HG03045 (cell line): ENCODE measurements around the gene SAYSD1.

ENCODE experiments used
- ATAC-seq: cut with Tn5 transposase; IDR thresholded peaks from one replicate; pipeline ENCODE4 v1.9.1; 2021; ENCODE audit warnings: mild to moderate bottlenecking, moderate library complexity; ENCODE audit not compliant: unreplicated experiment

SAYSD1 gene

DNA sequence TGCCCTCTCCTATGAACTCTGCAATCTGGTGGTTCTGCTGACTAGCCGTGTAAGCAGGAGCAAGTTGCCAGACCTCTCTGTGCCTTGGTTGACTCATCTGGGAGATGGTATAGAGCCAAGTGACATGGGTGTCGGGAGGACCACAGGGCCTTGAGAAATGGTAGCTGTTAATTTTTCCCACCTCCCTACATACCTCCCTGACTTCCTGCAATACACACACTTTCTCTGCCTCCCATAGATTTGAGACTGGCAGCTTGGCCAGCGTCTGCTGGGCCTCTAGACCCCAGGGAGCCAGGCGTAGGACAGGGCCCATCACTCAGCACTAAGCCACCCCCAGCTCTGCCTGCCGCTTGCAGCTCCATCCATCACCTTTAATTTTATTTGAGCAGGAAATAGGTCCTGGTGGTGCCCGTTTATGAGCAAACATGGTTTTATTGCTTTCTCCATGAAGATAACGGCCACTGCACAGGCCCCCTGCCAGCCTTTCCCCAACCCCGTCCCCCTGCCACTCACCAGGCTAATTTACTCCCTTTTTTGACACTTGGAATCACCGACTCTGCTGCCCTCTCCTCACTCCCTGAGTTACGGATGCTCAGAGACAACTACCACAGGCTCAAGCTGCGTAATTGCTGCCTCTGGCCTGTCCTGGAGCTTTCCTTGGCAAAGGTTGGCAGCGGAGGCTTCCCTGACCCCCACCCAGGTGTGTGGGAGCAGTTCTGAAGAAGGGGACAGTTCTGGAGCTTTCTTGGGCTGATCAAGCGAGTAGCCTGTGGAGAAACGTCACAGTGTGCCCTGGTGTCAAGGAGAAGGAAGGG lies 55.3 kb downstream of the SAYSD1 start:
- ATAC-seq = no peak

DNA sequence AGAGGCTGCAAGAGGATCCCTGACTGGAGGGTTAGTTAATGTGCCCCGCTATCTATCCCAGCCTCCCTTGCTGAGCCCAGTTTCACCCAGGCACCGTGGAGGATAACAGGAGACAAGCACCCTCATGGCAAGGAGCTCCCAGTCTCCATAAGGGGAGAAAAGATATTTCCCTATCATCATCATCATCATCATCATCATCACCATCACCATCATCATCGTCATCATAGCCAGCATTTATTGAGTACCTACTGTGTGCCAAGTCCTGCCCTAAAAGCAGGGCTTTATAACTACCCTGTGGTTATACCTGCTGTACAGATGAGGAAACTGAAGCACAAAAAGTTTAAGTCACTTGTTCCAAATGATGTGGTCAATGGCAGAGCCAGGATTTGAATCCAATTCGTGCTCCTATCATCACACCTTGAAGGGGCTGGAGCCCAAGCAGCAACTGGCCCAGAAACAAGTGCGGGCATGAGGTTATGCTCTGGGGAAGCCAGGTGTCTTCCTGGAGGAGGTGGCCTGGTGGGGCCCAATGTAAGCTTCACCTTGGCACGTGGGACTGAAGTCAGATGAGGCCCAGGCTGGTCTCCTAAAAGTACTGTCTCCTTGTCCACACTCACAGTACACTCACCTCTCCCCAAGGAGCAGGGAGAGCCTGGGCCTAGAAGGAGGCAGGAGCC lies 56.4 kb downstream of the SAYSD1 start:
- no peak for ATAC-seq

GRCh38 chr6:39057251-39058155 lies 57.5 kb downstream of the SAYSD1 start:
- ATAC-seq = no peak

DNA sequence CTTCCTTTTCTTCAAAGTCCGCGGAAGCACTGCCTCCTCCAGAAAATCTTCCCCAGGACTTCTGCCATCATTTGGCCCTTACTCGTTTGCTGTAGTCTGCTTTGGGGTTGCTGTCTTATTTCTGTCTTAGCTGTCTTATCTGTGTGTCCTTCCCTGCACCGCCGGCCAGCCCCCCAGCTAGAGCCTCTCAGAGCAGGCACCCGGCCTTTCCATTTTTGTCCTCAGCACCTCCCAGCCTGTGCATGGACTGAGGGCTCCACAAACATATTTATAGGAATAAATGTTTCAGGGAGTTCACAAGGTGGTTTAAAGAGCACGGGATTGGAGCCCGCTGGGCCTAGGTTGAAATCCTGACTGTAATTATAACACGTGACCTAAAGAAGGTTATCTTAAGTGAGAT lies 58.3 kb downstream of the SAYSD1 start:
- ATAC-seq = no peak

DNA sequence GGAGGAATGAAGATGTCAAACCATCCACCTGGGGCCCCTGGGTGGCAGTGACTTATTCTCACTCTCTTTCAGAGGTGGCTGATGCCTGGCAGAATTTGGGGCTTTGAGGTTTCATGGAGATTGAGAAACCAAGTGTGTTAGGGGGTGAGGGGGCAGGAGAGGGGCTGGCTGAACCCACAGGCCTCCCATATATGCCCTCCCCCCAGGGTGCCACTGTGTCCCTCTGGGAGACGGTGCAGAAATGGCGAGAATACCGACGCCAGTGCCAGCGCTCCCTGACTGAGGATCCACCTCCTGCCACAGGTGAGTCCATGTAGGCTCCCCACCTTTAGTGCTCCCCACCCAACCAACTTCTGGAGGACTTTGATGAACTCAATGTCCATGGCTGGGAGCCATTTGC lies 58.8 kb downstream of the SAYSD1 start:
- no peak for ATAC-seq

DNA sequence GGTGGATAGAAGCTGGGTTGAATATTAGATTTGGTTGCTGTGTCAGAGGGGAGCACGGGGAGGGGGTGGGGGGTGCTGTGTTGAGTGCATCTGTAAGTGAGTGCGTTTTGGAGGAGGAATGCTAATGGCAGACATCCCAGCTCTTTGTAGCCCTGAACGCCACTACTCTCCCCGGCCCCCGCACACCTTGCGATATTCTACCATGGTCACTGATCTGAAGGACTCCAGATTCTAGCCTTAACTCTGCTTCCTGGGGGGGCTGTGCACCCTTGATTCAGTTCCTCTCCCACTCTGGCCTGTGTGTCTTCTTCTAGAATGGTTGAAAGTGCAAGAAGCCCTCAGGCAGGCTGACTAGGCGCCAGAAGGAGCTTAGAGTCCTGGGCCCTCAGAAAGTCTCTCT lies 59.3 kb downstream of the SAYSD1 start:
- no peak for ATAC-seq

- no peak for ATAC-seq
Measured at GRCh38 chr6:39054577-39055142, 60.3 kb downstream of the SAYSD1 start.
